Peyer's patch (tissue), 4 donors: ENCODE measurements around the gene CEMIP2.

Source experiments
- CTCF ChIP-seq, 6 experiments: fragments of 450-650 bp in 4 of 6; fragments of 200-600 bp in 2 of 6; sonication (generic) in 1 of 6; IDR thresholded peaks; one replicate each; pipeline ENCODE4 v1.5.1; 2017 to 2019; ENCODE audit warnings: antibody characterized with exemption in 6 of 6, mild to moderate bottlenecking in 3 of 6, moderate library complexity in 1 of 6
- POLR2A ChIP-seq, 2 donors: fragments of 450-650 bp; IDR thresholded peaks; one replicate each; pipeline ENCODE4 v1.5.1; 2017; ENCODE audit warnings: antibody characterized with exemption in 2 of 2, mild to moderate bottlenecking in 2 of 2, moderate library complexity in 2 of 2

- TF ChIP-seq CTCF (IDR thresholded peaks at IDR 0.05) (no peak), POLR2A (IDR thresholded peaks at IDR 0.05) (no peak)
Measured at GRCh38 chr9:71637926-71638325, 130.4 kb downstream of the CEMIP2 start.
